Measurements from ENCODE around the gene GALNS. TPM values are rescaled to one million over a fixed set of nuclear protein-coding genes. Genes with fewer than 3 reads are reported as not detected.

The GALNS gene
- total RNA-seq, 4 donors from 2014 or later, result 1.8 to 36.2 (median 16.4) TPM

DNA sequence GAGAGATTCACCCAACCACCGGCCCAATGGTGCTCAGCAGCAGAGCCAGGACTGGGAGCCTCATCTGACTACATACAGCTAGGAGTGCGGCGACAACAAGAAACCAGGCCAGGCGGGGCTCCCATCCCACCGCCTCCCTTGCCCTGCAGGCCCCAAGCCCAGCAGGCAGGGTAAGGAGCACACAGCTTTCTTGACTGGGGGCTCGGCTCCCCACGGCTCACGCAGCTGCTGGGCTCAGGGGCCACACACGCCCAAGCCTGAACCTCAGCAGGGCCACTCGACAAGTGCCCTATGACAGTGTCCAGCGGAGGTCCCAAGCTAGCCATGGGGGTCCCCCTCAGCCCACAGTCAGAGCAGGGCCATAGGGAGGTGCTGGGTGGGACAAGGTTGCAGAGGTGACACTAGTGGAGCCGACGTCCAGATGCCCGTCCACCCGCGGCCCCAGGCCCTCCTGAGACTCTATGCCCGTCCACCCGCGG, 85.4 kb downstream of the GALNS start:
- no peak for TF ChIP-seq POLR2A (IDR thresholded peaks at IDR 0.05)
- TF ChIP-seq, protein P1, sequence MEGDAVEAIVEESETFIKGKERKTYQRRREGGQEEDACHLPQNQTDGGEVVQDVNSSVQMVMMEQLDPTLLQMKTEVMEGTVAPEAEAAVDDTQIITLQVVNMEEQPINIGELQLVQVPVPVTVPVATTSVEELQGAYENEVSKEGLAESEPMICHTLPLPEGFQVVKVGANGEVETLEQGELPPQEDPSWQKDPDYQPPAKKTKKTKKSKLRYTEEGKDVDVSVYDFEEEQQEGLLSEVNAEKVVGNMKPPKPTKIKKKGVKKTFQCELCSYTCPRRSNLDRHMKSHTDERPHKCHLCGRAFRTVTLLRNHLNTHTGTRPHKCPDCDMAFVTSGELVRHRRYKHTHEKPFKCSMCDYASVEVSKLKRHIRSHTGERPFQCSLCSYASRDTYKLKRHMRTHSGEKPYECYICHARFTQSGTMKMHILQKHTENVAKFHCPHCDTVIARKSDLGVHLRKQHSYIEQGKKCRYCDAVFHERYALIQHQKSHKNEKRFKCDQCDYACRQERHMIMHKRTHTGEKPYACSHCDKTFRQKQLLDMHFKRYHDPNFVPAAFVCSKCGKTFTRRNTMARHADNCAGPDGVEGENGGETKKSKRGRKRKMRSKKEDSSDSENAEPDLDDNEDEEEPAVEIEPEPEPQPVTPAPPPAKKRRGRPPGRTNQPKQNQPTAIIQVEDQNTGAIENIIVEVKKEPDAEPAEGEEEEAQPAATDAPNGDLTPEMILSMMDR (IDR thresholded peaks at IDR 0.05), result no peak
- Histone ChIP-seq H3K36me3 (no peaks in the 10 kb centered on the region), H3K4me3 (no peak overlapping the region), H3K4me1 (peaks cover 10 to 62% of the 10 kb centered on the region in 2 donors), H3K27me3 (no peaks in the 10 kb centered on the region), H3K27ac (peak overlapping the region; percentile 50 to 68), H3K9me3 (no peaks in the 10 kb centered on the region)
- DNase-seq, result no peak
- intact Hi-C loops (cut with DNase I; ENCODE audit: low total_unique reads), result no loop called here

GRCh38 chr16:88770461-88771293, 86.1 kb downstream of the GALNS start:
- peak; percentile 66 to 76 for DNase-seq
- Histone ChIP-seq H3K36me3 (no peaks in the 10 kb centered on the region), H3K27me3 (no peaks in the 10 kb centered on the region), H3K4me1 (peaks cover 10 to 61% of the 10 kb centered on the region in 2 donors), H3K9me3 (no peaks in the 10 kb centered on the region), H3K4me3 (peak overlapping the region in 1 of 2 donors; percentile 10), H3K27ac (peak overlapping the region; percentile 50 to 68)
- peak; percentile 20 to 33 for TF ChIP-seq POLR2A (IDR thresholded peaks at IDR 0.05)
- TF ChIP-seq, protein P1 (IDR thresholded peaks at IDR 0.05), result peak in 1 of 4 experiments; percentile 19
- intact Hi-C loops (cut with DNase I; ENCODE audit: low total_unique reads), result no loop called here

DNA sequence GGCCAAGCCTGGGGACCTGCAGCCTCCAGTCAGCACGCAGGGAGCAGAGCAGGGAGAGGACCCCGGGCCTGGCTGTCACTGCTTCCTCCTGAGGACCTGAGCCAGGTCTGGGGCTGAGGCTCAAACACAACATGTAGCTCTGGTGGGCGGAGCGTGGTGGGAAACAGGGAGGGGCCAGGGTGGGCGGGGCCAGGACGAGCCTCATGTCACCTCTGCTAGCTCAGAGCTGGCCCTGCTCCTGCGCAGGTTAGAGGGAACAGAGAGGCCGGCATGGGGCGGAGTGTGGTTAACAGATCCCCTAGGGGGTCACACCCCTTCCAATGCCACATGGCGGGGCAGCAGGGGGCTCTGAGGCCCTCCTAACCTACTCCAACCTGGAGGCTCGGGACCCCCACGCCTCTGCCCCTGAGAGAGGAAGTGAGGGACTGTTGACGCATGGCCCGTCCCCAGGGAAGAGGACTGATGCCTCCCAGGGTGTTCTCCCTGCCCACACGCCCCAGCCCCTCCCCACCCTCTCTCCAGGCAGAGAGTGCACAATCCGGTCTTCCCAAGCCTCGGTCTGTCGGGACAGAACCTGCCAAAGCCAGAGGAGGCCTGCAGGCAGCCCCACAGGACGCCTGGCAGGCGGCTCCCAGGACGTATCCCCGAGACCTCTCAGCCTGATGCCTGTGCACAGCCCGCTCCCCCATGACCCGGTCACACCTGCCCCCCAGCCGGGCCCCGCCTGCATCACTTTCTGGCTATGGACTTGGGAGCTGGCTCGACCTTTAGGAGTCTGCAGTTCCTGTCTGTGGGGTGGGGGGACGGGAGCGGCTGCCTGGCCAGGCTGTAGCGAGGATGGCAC, 86.9 kb downstream of the GALNS start:
- intact Hi-C loops (cut with DNase I; ENCODE audit: low total_unique reads), result no loop called here
- H3K27ac ChIP-seq, result peak overlapping the region; percentile 50 to 68

DNA sequence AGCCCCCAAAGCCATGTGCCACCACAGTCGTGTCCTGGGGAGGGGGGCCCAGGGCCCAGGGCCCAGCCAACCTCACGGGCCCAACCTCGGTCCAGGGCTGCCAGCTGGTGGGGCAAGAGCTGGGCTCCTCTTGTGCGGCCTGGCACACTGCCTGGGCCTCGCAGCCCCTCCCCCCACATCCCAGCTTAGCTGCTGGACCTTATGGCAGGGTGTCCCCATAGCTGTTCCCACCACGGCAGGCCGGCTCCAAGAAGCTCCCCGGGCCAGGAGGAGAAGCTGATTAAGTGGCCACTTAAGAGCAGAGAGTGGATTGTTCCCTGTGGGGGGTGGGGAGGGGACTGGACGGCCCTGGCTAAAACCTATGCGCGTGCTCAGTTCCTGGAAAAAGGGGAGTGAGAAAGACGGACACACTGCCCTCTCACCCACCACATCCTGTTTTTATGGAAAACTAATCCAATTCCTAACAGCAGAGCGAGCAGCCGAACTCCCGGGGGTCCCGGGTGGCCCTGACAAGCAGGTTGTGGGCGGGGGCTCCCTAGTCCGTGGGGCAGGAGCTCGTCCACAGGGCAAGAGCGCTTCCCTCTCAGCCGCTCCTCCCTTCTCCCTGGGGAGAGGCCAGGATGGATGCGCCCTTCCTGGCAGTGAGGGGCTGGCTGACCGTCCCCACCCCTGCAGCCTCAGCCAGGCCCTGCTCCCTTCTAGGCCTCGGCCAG, 88.5 kb downstream of the GALNS start:
- Histone ChIP-seq H3K9me3 (no peaks in the 10 kb centered on the region), H3K27ac (peak overlapping the region; percentile 55 to 65), H3K27me3 (no peaks in the 10 kb centered on the region), H3K4me3 (peak overlapping the region in 1 of 2 donors; percentile 8), H3K4me1 (peaks cover 10 to 55% of the 10 kb centered on the region in 2 donors), H3K36me3 (no peaks in the 10 kb centered on the region)
- TF ChIP-seq, protein P1 (IDR thresholded peaks at IDR 0.05), result no peak
- no peak for TF ChIP-seq POLR2A (IDR thresholded peaks at IDR 0.05)
- intact Hi-C loops (cut with DNase I; ENCODE audit: low total_unique reads), result no loop called here
- DNase-seq, result peak; percentile 63

More for the DNA sequence above, 86.9 kb downstream of the GALNS start:
- H3K27me3 ChIP-seq, result no peaks in the 10 kb centered on the region
- DNase-seq, result peak in 1 of 2 donors; percentile 36
- H3K4me3 ChIP-seq, result no peak overlapping the region
- peaks cover 10 to 61% of the 10 kb centered on the region in 2 donors for H3K4me1 ChIP-seq
- no peaks in the 10 kb centered on the region for H3K36me3 ChIP-seq
- H3K9me3 ChIP-seq, result no peaks in the 10 kb centered on the region
- TF ChIP-seq, protein P1 (IDR thresholded peaks at IDR 0.05), result no peak
- no peak for TF ChIP-seq POLR2A (IDR thresholded peaks at IDR 0.05)
